GM23338 (cell line): ENCODE data around the gene SOD3. TPM values are rescaled to one million over a fixed set of nuclear protein-coding genes. Genes with fewer than 3 reads are reported as not detected.

Source experiments
- ATAC-seq: fragments of 200-7000 bp; cut with Tn5 transposase; 3 replicates; pipeline ENCODE4 v1.9.1; 2020
- DNase-seq: peaks from one replicate; pipeline ENCODE4 v3.0.0-alpha.2; 2015; ENCODE audit warnings: low spot score
- H2AFZ ChIP-seq: fragments of 200-600 bp; sonication (generic); 2 replicates; pipeline ENCODE4 v1.8.0; 2016; ENCODE audit warnings: antibody characterized with exemption, mild to moderate bottlenecking, moderate library complexity
- H3F3A ChIP-seq: fragments of 200-600 bp; sonication (generic); replicated peaks from 2 replicates; pipeline ENCODE4 v1.8.0; 2017; ENCODE audit warnings: antibody characterized with exemption, mixed run types, low read depth
- H3K27ac ChIP-seq: fragments of 200-600 bp; sonication (generic); 2 replicates; pipeline ENCODE4 v1.6.1; 2016; ENCODE audit warnings: low read depth
- H3K27me3 ChIP-seq: fragments of 200-600 bp; sonication (generic); 2 replicates; pipeline ENCODE4 v1.8.0; 2016; ENCODE audit warnings: mild to moderate bottlenecking, mixed run types, moderate library complexity; ENCODE audit not compliant: insufficient read depth
- H3K36me3 ChIP-seq: fragments of 200-600 bp; sonication (generic); 2 replicates; pipeline ENCODE4 v1.8.0; 2016; ENCODE audit warnings: mild to moderate bottlenecking; ENCODE audit not compliant: insufficient read depth
- H3K4me1 ChIP-seq: fragments of 200-600 bp; sonication (generic); 2 replicates; pipeline ENCODE4 v1.8.0; 2016; ENCODE audit warnings: mild to moderate bottlenecking, moderate library complexity; ENCODE audit not compliant: insufficient read depth
- H3K4me2 ChIP-seq: fragments of 200-600 bp; sonication (generic); 2 replicates; pipeline ENCODE4 v1.7.1; 2017; ENCODE audit warnings: mixed run types
- H3K4me3 ChIP-seq: fragments of 200-600 bp; sonication (generic); 2 replicates; pipeline ENCODE4 v1.6.1; 2016; ENCODE audit warnings: mixed run types
- H3K79me2 ChIP-seq: fragments of 200-600 bp; sonication (generic); replicated peaks from 2 replicates; pipeline ENCODE4 v1.8.0; 2017; ENCODE audit warnings: mild to moderate bottlenecking; ENCODE audit not compliant: insufficient read depth
- H3K9me2 ChIP-seq: fragments of 200-600 bp; sonication (generic); 2 replicates; pipeline ENCODE4 v1.8.0; 2017; ENCODE audit not compliant: insufficient read depth
- H4K20me1 ChIP-seq: fragments of 200-600 bp; sonication (generic); replicated peaks from 2 replicates; pipeline ENCODE4 v1.8.0; 2017; ENCODE audit warnings: mild to moderate bottlenecking; ENCODE audit not compliant: insufficient read depth
- H3K27ac Mint-ChIP-seq: 2 replicates; pipeline ENCODE4 v1.8.0; 2020; ENCODE audit warnings: inconsistent platforms, mild to moderate bottlenecking, moderate library complexity, mixed read lengths
- H3K27me3 Mint-ChIP-seq: 3 replicates; pipeline ENCODE4 v1.8.0; 2022; ENCODE audit warnings: low read depth, mild to moderate bottlenecking, moderate library complexity, mixed read lengths, inconsistent platforms; ENCODE audit not compliant: insufficient read depth, poor library complexity
- H3K36me3 Mint-ChIP-seq: 3 replicates; pipeline ENCODE4 v1.8.0; 2021; ENCODE audit warnings: low read depth, mild to moderate bottlenecking, inconsistent platforms, moderate library complexity, mixed read lengths
- H3K4me1 Mint-ChIP-seq: 3 replicates; pipeline ENCODE4 v1.8.0; 2020; ENCODE audit warnings: mild to moderate bottlenecking, inconsistent platforms, mixed read lengths
- H3K4me3 Mint-ChIP-seq: 3 replicates; pipeline ENCODE4 v1.8.0; 2021; ENCODE audit warnings: moderate library complexity, mild to moderate bottlenecking, inconsistent platforms, mixed read lengths
- H3K9me3 Mint-ChIP-seq: 3 replicates; pipeline ENCODE4 v1.8.0; 2020; ENCODE audit warnings: moderate library complexity, mild to moderate bottlenecking, inconsistent platforms, mixed read lengths
- CREB1 ChIP-seq: fragments of 250-450 bp; sonication (Bioruptor Pico); IDR thresholded peaks from 2 replicates; pipeline ENCODE4 v1.5.0; 2020; ENCODE audit warnings: low read depth, mild to moderate bottlenecking, moderate library complexity
- CTCF ChIP-seq, 2 experiments: fragments of 200-600 bp in 1 of 2; sonication (generic) in 1 of 2; conservative IDR thresholded peaks; 2 replicates each; pipeline versions ENCODE4 v1.5.1 to v1.6.1; 2016 to 2017; ENCODE audit warnings: antibody characterized with exemption in 2 of 2, low read depth in 2 of 2, mild to moderate bottlenecking in 2 of 2, moderate library complexity in 1 of 2
- ETS1 ChIP-seq: IDR thresholded peaks from 2 replicates; pipeline ENCODE4 v1.6.1; 2016; ENCODE audit warnings: antibody characterized with exemption
- EZH2 ChIP-seq: fragments of 200-600 bp; sonication (generic); IDR thresholded peaks from one replicate; pipeline ENCODE4 v1.8.0; 2017; ENCODE audit warnings: antibody characterized with exemption, mild to moderate bottlenecking, low read depth; ENCODE audit not compliant: unreplicated experiment
- EZH2phosphoT487 ChIP-seq: fragments of 200-600 bp; sonication (generic); IDR thresholded peaks from one replicate; pipeline ENCODE4 v1.8.1; 2018; ENCODE audit warnings: antibody characterized with exemption; ENCODE audit not compliant: unreplicated experiment
- JUNB ChIP-seq: IDR thresholded peaks from one replicate; pipeline ENCODE4 v1.6.1; 2016; ENCODE audit warnings: antibody characterized with exemption; ENCODE audit not compliant: unreplicated experiment
- NANOG ChIP-seq: IDR thresholded peaks from 2 replicates; pipeline ENCODE4 v1.6.1; 2016; ENCODE audit warnings: antibody characterized with exemption, borderline replicate concordance
- POLR2AphosphoS5 ChIP-seq: IDR thresholded peaks from 2 replicates; pipeline ENCODE4 v1.6.1; 2016; ENCODE audit warnings: antibody characterized with exemption, low read depth
- ZNF462 ChIP-seq: fragments of 250-450 bp; sonication (Bioruptor Pico); IDR thresholded peaks from 2 replicates; pipeline ENCODE4 v1.5.0; 2020; ENCODE audit warnings: mild to moderate bottlenecking, moderate library complexity
- polyA plus RNA-seq: library from polyadenylated mRNA; unstranded; fragments of >200 nt; fragmentation: Nextera tagmentation; extraction: Ambion mirVana; gene quantifications from 2 replicates; pipeline ENCODE4 v1.2.1, GENCODE V29; 2016
- total RNA-seq: library from RNA; depleted of rRNA; stranded (reverse); fragments of >200 nt; shearing (Covaris generic); gene quantifications from 2 replicates; pipeline ENCODE4 v1.2.3, GENCODE V29; 2014

SOD3 gene
- total and polyA plus RNA-seq, 2 experiments from 2014 or later, result 7.5 to 11.8 TPM

- TF ChIP-seq EZH2phosphoT487 (no peak), JUNB (no peak), CTCF (conservative IDR thresholded peaks at IDR 0.05; ENCODE audit: low read depth in 2 of 2) (no peak), EZH2 (no peak), NANOG (no peak)
Observed at GRCh38 chr4:24813732-24814131, 18.4 kb downstream of the SOD3 start (continued).

- Histone ChIP-seq H3K36me3 (no peaks in the 10 kb centered on the region), H3F3A (no peaks in the 10 kb centered on the region), H4K20me1 (no peaks in the 10 kb centered on the region), H3K27me3 (no peaks in the 10 kb centered on the region), H3K4me1 (no peaks in the 10 kb centered on the region), H3K27ac (no peak overlapping the region), H3K9me2 (0 out of 2 replicates have a peak, but pooled peaks cover 11% of the 10 kb centered on the region), H2AFZ (no peak overlapping the region; the same call in 1 of the 2 replicates), H3K79me2 (no peaks in the 10 kb centered on the region), H3K4me3 (no peak overlapping the region), H3K4me2 (no peak overlapping the region)
- Mint-ChIP-seq H3K36me3 (peaks cover 8% of the 10 kb centered on the region), H3K4me1 (peaks cover 2% of the 10 kb centered on the region; the same call in 2 of the 3 replicates), H3K27ac (no peak overlapping the region), H3K9me3 (no peaks in the 10 kb centered on the region), H3K4me3 (no peak overlapping the region), H3K27me3 (no peaks in the 10 kb centered on the region)
- TF ChIP-seq CREB1 (CRISPR knock-in tag) (no peak), NANOG (no peak), EZH2phosphoT487 (no peak), POLR2AphosphoS5 (no peak), EZH2 (no peak), JUNB (no peak), ETS1 (no peak), ZNF462 (CRISPR knock-in tag) (no peak)
- no peak for DNase-seq
- no peak for ATAC-seq
Observed at GRCh38 chr4:24816797-24817196, 21.4 kb downstream of the SOD3 start.
